NT2/D1 (cell line): ENCODE data around the gene KLF15.

Experiments
- DNase-seq: peaks from one replicate; pipeline ENCODE4 v3.0.0-alpha.2; 2011; ENCODE audit warnings: low read depth, low spot score
- H3K27me3 ChIP-seq: 2 replicates; pipeline ENCODE4 v1.6.0; 2011; ENCODE audit warnings: mild to moderate bottlenecking; ENCODE audit not compliant: insufficient read length, insufficient read depth
- H3K36me3 ChIP-seq: 2 replicates; pipeline ENCODE4 v1.6.1; 2011; ENCODE audit warnings: mild to moderate bottlenecking, low read length, mixed read lengths; ENCODE audit not compliant: insufficient read depth, insufficient read length
- H3K4me1 ChIP-seq: 2 replicates; pipeline ENCODE4 v1.5.1; 2011; ENCODE audit not compliant: insufficient read depth, insufficient read length
- H3K4me3 ChIP-seq: 2 replicates; pipeline ENCODE4 v1.5.1; 2011; ENCODE audit warnings: low read depth; ENCODE audit not compliant: insufficient read length
- H3K9ac ChIP-seq: 2 replicates; pipeline ENCODE4 v1.6.0; 2011; ENCODE audit warnings: low read depth; ENCODE audit not compliant: insufficient read length
- H3K9me3 ChIP-seq: 2 replicates; pipeline ENCODE4 v1.5.1; 2011; ENCODE audit warnings: mild to moderate bottlenecking, low read length; ENCODE audit not compliant: insufficient read depth
- SUZ12 ChIP-seq: IDR thresholded peaks from 2 replicates; pipeline ENCODE4 v1.6.1; 2011; ENCODE audit not compliant: insufficient read length, insufficient read depth; ENCODE audit errors: extremely low read depth
- YY1 ChIP-seq: IDR thresholded peaks from 2 replicates; pipeline ENCODE4 v1.6.1; 2011; ENCODE audit not compliant: insufficient read length, insufficient read depth
- ZNF274 ChIP-seq: IDR thresholded peaks from 2 replicates; pipeline ENCODE4 v1.6.1; 2011; ENCODE audit warnings: mild to moderate bottlenecking, low read depth, low read length

The KLF15 gene

DNA sequence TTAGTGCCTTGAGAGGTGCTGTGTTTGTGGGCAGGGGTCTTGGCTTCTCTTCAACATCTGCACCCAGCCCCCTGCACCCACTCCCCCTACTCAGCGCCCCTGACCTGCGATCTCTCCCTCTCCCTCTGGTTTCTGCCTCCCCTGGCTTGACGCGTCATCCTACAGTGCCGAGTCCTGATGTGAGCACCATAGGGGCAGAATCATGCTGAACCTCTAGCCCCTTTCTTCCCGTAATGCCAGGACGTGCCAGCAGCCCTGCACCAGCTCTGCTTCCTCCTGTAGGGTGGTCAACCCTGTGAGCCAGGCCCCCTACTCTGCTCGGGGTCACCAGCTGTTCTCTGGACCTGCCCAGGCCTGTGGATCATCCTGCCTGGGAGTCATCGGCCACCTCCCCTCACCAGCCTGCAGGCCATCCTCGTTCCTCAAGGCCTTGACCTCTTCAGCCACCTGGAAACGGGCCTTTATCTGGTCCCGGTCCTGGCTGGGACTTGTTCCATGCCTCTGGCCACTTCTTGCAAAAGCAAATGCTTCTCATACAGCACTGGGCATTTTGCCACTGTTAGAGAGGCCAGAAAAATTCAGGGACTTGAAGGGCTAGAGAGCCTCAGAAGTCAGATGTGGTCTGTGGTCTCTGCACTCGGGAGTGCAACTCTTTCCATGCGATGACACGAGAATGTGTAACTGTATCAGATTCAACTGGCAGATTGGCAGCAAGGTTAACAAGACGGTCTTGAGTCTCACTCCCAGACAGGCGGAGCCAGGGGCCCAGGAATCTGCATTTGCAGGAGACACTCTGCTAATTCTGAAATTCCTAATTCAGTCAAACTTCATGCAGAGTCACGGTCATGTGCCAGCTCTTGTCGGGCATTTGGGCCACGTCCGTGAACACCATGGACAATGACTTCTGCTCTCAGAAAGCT, 16.7 kb upstream of the KLF15 start:
- no peak overlapping the region for H3K4me3 ChIP-seq
- H3K4me1 ChIP-seq: no peaks in the 10 kb centered on the region
- DNase-seq: no peak
- H3K36me3 ChIP-seq: no peaks in the 10 kb centered on the region
- H3K9ac ChIP-seq: no peak overlapping the region
- no peaks in the 10 kb centered on the region for H3K27me3 ChIP-seq
- peaks cover 1% of the 10 kb centered on the region; the same call in 1 of the 2 replicates for H3K9me3 ChIP-seq
- TF ChIP-seq SUZ12 (no peak), YY1 (no peak), ZNF274 (no peak)

DNA sequence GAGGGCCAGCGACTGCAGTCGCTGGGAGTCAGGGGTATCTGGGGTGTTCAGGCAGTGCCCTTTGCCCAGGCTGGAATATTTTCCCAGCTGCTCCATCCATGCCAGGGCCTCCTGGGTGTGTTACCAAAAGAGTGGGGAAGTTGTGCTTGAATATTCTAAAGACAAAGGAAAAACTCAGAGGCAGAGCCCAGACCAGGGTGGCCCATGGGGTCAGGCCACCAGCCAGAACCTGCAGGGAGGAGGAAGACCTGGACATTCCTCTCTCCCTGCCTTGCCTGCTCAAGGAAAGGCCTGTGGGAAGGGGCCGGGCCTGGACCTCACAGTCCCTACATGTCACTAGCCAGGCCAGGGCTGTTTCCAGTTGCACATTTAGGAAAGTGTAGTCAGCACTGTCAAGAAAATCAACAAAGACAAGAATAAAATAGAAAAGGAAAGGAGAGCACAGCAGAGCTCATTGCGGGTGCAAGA, 16.0 kb upstream of the KLF15 start:
- Histone ChIP-seq H3K27me3 (no peaks in the 10 kb centered on the region), H3K9me3 (no peaks in the 10 kb centered on the region), H3K36me3 (no peaks in the 10 kb centered on the region), H3K4me1 (no peaks in the 10 kb centered on the region), H3K9ac (no peak overlapping the region), H3K4me3 (no peak overlapping the region)
- DNase-seq: no peak
- TF ChIP-seq ZNF274 (no peak), SUZ12 (no peak), YY1 (no peak)

DNA sequence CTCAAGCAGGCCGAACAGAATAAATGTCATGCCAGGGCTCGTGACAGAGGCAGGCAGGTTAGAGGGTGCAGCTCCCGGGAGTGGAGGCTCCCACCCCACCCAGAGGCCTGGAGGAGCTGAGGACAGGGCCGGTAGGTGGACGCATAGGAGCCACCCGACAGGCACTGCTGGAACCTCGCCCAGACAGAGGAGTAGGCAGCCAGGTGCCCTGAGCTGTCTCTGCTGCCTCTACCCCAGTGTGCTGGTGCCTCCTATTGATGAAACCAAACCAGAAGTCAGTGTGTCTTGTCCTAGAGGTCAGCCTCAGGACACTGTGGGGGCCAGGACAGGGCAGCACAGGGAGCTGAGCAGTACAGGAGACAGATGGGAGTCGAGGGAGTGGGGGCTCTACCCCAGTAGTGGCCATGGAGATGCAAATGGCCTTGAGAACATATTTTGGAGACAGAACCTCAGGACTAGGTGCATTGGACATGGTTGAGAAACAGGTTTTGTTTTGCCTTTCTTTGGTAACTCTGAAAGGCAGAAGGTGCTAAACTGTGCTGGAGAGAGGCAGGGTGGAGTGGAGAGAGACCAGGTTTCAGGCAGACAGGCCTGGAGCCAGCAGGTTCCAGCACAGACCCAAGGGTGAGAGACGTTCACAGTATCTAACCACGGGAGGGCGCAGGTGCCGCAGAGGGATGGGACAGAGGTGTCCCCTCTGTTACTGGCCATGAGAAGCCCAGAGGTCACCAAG, 15.4 kb upstream of the KLF15 start:
- H3K4me1 ChIP-seq: no peaks in the 10 kb centered on the region
- H3K9ac ChIP-seq: no peak overlapping the region
- no peaks in the 10 kb centered on the region for H3K27me3 ChIP-seq
- no peak overlapping the region for H3K4me3 ChIP-seq
- no peaks in the 10 kb centered on the region for H3K9me3 ChIP-seq
- H3K36me3 ChIP-seq: no peaks in the 10 kb centered on the region
- TF ChIP-seq YY1 (no peak), ZNF274 (no peak), SUZ12 (no peak)
- DNase-seq: no peak

DNA sequence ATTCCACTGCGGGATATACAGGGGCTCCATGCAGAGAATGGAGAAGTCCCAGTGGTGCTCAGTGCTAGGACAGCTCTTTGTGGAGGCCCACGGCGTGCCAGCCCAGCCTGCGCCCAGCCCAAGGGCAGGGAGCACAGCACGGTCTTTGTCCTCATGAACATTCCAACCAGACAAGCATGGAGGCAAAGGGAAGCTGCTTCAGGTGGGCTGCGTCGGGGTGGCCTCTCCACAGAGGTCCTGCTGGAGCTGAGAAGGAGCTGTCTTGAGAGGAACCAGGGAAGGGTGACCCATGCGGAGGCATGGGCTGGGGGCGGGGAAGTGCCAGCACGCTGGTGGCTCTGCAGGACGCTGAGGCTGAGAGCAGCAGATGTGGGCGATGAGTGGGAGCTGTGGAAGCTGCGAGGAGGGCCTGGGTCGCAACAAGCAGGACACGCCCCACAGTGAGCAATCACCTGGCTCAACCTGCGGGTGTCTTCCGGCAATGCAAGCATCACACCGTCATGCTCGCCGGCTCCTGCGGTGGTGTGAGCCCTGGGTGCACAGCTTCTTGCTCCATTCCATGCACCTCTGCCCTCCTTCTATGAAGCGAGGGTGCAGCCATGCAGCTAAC, 14.0 kb upstream of the KLF15 start:
- H3K9me3 ChIP-seq: no peaks in the 10 kb centered on the region
- no peak for TF ChIP-seq YY1
- TF ChIP-seq ZNF274: no peak
- TF ChIP-seq SUZ12: no peak
- H3K27me3 ChIP-seq: no peaks in the 10 kb centered on the region
- no peaks in the 10 kb centered on the region for H3K36me3 ChIP-seq
- no peak overlapping the region for H3K4me3 ChIP-seq
- no peak overlapping the region for H3K9ac ChIP-seq
- H3K4me1 ChIP-seq: no peaks in the 10 kb centered on the region
- no peak for DNase-seq

DNA sequence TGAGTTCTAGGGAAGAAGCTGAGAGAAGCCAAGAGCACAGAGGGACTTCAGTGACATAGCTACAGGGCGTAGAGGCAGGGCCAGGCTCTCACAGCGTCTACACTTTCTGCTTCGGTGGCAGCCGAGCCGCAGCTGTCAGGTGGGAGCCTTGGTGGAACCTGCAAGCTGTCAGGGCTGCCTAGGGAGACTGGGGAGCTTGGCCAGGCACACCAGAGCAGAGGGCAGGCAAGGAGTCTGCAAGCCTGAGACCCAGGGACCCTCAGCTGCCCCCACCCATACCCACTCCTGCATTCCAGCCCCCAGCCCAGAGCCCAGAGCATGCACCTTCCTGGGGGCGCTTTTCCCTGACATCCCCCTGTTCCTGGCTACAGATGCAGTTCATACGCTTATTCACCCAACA, 13.4 kb upstream of the KLF15 start:
- H3K4me3 ChIP-seq: no peak overlapping the region
- DNase-seq: no peak
- TF ChIP-seq YY1: no peak
- no peak for TF ChIP-seq SUZ12
- no peak for TF ChIP-seq ZNF274
- H3K9ac ChIP-seq: no peak overlapping the region
- peaks cover 4% of the 10 kb centered on the region for H3K4me1 ChIP-seq
- H3K9me3 ChIP-seq: no peaks in the 10 kb centered on the region
- H3K36me3 ChIP-seq: no peaks in the 10 kb centered on the region
- H3K27me3 ChIP-seq: no peaks in the 10 kb centered on the region

DNA sequence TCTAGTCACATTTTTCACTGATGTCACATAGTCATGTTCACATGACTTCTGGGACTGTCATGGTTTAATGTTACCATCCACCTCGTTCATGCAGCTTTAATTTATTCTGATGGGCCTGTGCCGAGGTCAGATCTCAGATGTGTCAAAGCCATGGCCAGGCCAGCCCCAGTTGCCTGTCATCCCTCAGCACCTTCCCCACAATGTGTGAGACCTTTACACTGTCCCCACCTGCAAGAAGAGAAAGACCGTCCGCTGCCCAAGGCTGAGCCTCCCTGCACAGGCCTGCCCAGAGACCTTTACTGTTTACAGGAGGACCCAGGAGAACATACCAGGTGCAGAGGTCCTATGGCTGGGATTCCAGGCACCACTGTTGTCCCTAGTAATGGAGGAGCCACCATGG, 12.8 kb upstream of the KLF15 start:
- TF ChIP-seq SUZ12 (no peak), ZNF274 (no peak), YY1 (no peak)
- no peak for DNase-seq
- peaks cover 9% of the 10 kb centered on the region for H3K4me1 ChIP-seq
- no peaks in the 10 kb centered on the region for H3K27me3 ChIP-seq
- H3K4me3 ChIP-seq: no peak overlapping the region
- H3K36me3 ChIP-seq: no peaks in the 10 kb centered on the region
- no peaks in the 10 kb centered on the region for H3K9me3 ChIP-seq
- no peak overlapping the region for H3K9ac ChIP-seq
